HG03378 (cell line): ENCODE results near the gene CAPN10.
"Not testable (repeated sequence)": the region's sequence is repeated elsewhere in the genome, so short reads cannot be mapped to it uniquely, and the experiment has no call there.

Source experiments
- ATAC-seq: cut with Tn5 transposase; IDR thresholded peaks from one replicate; pipeline ENCODE4 v1.9.1; 2021; ENCODE audit warnings: mild to moderate bottlenecking, moderate library complexity; ENCODE audit not compliant: unreplicated experiment

The CAPN10 gene

GRCh38 chr2:240601061-240601830 is 14.7 kb downstream of the CAPN10 start:
- no peak for ATAC-seq

GRCh38 chr2:240601831-240602160 is 15.3 kb downstream of the CAPN10 start:
- ATAC-seq, result no peak

- ATAC-seq, result no peak
These were observed 15.9 kb downstream of the CAPN10 start for GRCh38 chr2:240602266-240603050.

GRCh38 chr2:240603081-240603835 is 16.7 kb downstream of the CAPN10 start:
- ATAC-seq, result no peak

GRCh38 chr2:240603846-240604245 is 17.3 kb downstream of the CAPN10 start:
- ATAC-seq, result no peak

- no peak for ATAC-seq
These were observed 17.9 kb downstream of the CAPN10 start for GRCh38 chr2:240604291-240604938.

GRCh38 chr2:240604939-240605716 is 18.6 kb downstream of the CAPN10 start:
- no peak for ATAC-seq

- ATAC-seq, result no peak
These were observed 19.6 kb downstream of the CAPN10 start for GRCh38 chr2:240605867-240606743.

- ATAC-seq, result no peak
These were observed 25.2 kb downstream of the CAPN10 start for GRCh38 chr2:240611601-240612210.

- ATAC-seq, result no peak
These were observed 27.2 kb downstream of the CAPN10 start for GRCh38 chr2:240613781-240614180.

- no peak for ATAC-seq
These were observed 27.9 kb downstream of the CAPN10 start for GRCh38 chr2:240614391-240614790.

GRCh38 chr2:240615396-240615795 is 28.9 kb downstream of the CAPN10 start:
- ATAC-seq, result no peak

GRCh38 chr2:240615820-240616547 is 29.4 kb downstream of the CAPN10 start:
- no peak for ATAC-seq

GRCh38 chr2:240616860-240617666 is 30.5 kb downstream of the CAPN10 start:
- not testable (repeated sequence) for ATAC-seq

- no peak for ATAC-seq
These were observed 32.2 kb downstream of the CAPN10 start for GRCh38 chr2:240618776-240619175.

GRCh38 chr2:240619506-240620148 is 33.1 kb downstream of the CAPN10 start:
- no peak for ATAC-seq

- ATAC-seq, result no peak
These were observed 33.7 kb downstream of the CAPN10 start for GRCh38 chr2:240620149-240620731.
